Measurements from ENCODE around the gene SPAG4.

- TF ChIP-seq CTCF (IDR thresholded peaks at IDR 0.05) (no peak), POLR2AphosphoS5 (IDR thresholded peaks at IDR 0.05) (no peak), EP300 (IDR thresholded peaks at IDR 0.05) (no peak), POLR2A (IDR thresholded peaks at IDR 0.05) (no peak)
Measured at GRCh38 chr20:35657271-35657670, 41.6 kb downstream of the SPAG4 start.
